ENCODE results near the gene SLC39A10. TPM values are rescaled to one million over a fixed set of nuclear protein-coding genes. Genes with fewer than 3 reads are reported as not detected.
"Not testable (repeated sequence)": the region's sequence is repeated elsewhere in the genome, so short reads cannot be mapped to it uniquely, and the experiment has no call there.

SLC39A10 gene
- total RNA-seq, 3 donors from 2014 or later = 16.3 to 31.5 (median 25.8) TPM

- H3K27ac ChIP-seq = no peak overlapping the region
- TF ChIP-seq CTCF (IDR thresholded peaks at IDR 0.05) (no peak), POLR2AphosphoS5 (IDR thresholded peaks at IDR 0.05) (no peak), POLR2A (IDR thresholded peaks at IDR 0.05) (no peak)
- no peaks in the 10 kb centered on the region for H3K36me3 ChIP-seq
Measured at GRCh38 chr2:195683174-195683573, 26.1 kb downstream of the SLC39A10 start.

GRCh38 chr2:195686564-195686963 lies 29.5 kb downstream of the SLC39A10 start:
- no peak for DNase-seq (ENCODE audit: low spot score in 2 of 2)
- TF ChIP-seq POLR2AphosphoS5 (IDR thresholded peaks at IDR 0.05) (no peak), POLR2A (IDR thresholded peaks at IDR 0.05) (no peak), CTCF (IDR thresholded peaks at IDR 0.05) (no peak)
- no peaks in the 10 kb centered on the region for H3K4me1 ChIP-seq
- H3K4me3 ChIP-seq = no peak overlapping the region
- intact Hi-C loops (cut with DNase I; ENCODE audit: low total_unique reads) = no loop called here
- H3K9me3 ChIP-seq = peaks cover 0 to 8% of the 10 kb centered on the region in 2 donors
- H3K36me3 ChIP-seq = no peaks in the 10 kb centered on the region
- H3K27ac ChIP-seq = no peak overlapping the region
- H3K27me3 ChIP-seq = no peaks in the 10 kb centered on the region

More at GRCh38 chr2:195683174-195683573, 26.1 kb downstream of the SLC39A10 start:
- Histone ChIP-seq H3K9me3 (no peaks in the 10 kb centered on the region), H3K27me3 (no peaks in the 10 kb centered on the region), H3K4me1 (no peaks in the 10 kb centered on the region), H3K4me3 (no peak overlapping the region)
- DNase-seq (ENCODE audit: low spot score in 2 of 2) = no peak
- intact Hi-C loops (cut with DNase I; ENCODE audit: low total_unique reads) = no loop called here

GRCh38 chr2:195687320-195688086 lies 30.5 kb downstream of the SLC39A10 start:
- Histone ChIP-seq H3K9me3 (peaks cover 0 to 9% of the 10 kb centered on the region in 2 donors), H3K27ac (no peak overlapping the region), H3K27me3 (no peaks in the 10 kb centered on the region), H3K4me3 (no peak overlapping the region), H3K4me1 (no peaks in the 10 kb centered on the region), H3K36me3 (no peaks in the 10 kb centered on the region)
- no peak for TF ChIP-seq POLR2A (IDR thresholded peaks at IDR 0.05)
- intact Hi-C loops (cut with DNase I; ENCODE audit: low total_unique reads) = no loop called here
- no peak for DNase-seq (ENCODE audit: low spot score in 2 of 2)

- H3K4me1 ChIP-seq; H3K36me3 ChIP-seq; H3K27ac ChIP-seq; H3K4me3 ChIP-seq; intact Hi-C loops (cut with DNase I; ENCODE audit: low total_unique reads); H3K27me3 ChIP-seq; DNase-seq (ENCODE audit: low spot score in 2 of 2); H3K9me3 ChIP-seq: not testable (repeated sequence)
Measured at GRCh38 chr2:195692531-195692930, 35.5 kb downstream of the SLC39A10 start.

- no peak for DNase-seq (ENCODE audit: low spot score in 2 of 2)
- Histone ChIP-seq H3K9me3 (peaks cover 0 to 9% of the 10 kb centered on the region in 2 donors), H3K27me3 (no peaks in the 10 kb centered on the region), H3K36me3 (no peaks in the 10 kb centered on the region), H3K27ac (no peak overlapping the region), H3K4me3 (no peak overlapping the region), H3K4me1 (no peaks in the 10 kb centered on the region)
- intact Hi-C loops (cut with DNase I; ENCODE audit: low total_unique reads) = no loop called here
- TF ChIP-seq POLR2AphosphoS5 (IDR thresholded peaks at IDR 0.05) (no peak), CTCF (IDR thresholded peaks at IDR 0.05) (no peak), POLR2A (IDR thresholded peaks at IDR 0.05) (no peak)
Measured at GRCh38 chr2:195694553-195694952, 37.5 kb downstream of the SLC39A10 start.

- TF ChIP-seq POLR2A (IDR thresholded peaks at IDR 0.05) (no peak), CTCF (IDR thresholded peaks at IDR 0.05) (no peak), POLR2AphosphoS5 (IDR thresholded peaks at IDR 0.05) (no peak)
- Histone ChIP-seq H3K27me3 (no peaks in the 10 kb centered on the region), H3K4me3 (no peak overlapping the region), H3K9me3 (peaks cover 0 to 14% of the 10 kb centered on the region in 2 donors), H3K4me1 (no peaks in the 10 kb centered on the region), H3K27ac (no peak overlapping the region), H3K36me3 (no peaks in the 10 kb centered on the region)
- DNase-seq (ENCODE audit: low spot score in 2 of 2) = no peak
- intact Hi-C loops (cut with DNase I; ENCODE audit: low total_unique reads) = no loop called here
Measured at GRCh38 chr2:195695002-195695631, 38.1 kb downstream of the SLC39A10 start.
